Measurements from ENCODE around the gene ITGAX. TPM values are rescaled to one million over a fixed set of nuclear protein-coding genes. Genes with fewer than 3 reads are reported as not detected.

The ITGAX gene
- total and polyA plus RNA-seq, 10 of the 15 experiments (the other 5 are each of a cell fraction or from before 2014, with no cell fraction given) = 1.6 to 37.9 (median 17.9) TPM

DNA sequence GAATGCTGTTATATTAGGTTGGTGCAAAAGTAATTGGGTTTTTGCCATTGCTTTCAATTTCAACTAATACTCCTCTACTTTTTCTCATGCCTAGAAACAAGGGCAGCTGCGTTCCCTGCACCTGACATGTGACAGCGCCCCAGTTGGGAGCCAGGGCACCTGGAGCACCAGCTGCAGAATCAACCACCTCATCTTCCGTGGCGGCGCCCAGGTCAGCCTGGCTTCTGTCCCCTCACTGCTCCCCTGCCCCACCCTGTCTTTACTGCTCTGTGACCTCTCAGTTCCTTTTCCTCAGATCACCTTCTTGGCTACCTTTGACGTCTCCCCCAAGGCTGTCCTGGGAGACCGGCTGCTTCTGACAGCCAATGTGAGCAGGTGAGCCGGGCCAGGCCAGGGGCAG lies 21.7 kb downstream of the ITGAX start:
- no TSS peak for BruUV-seq (replicated peaks)
- RAD21 ChIA-PET (ENCODE audit: unreplicated experiment) = interaction anchor here (0.9 to 1.9 kb wide), 2 partner anchors 19 to 67 kb away, joined by 3 to 4 read pairs; no protein-coding TSS in a partner anchor
- Histone ChIP-seq H2AFZ (ENCODE audit: control insufficient read depth, low read depth, low read length) (no peak overlapping the region), H3K27ac (ENCODE audit: control insufficient read depth, insufficient read depth) (no peak overlapping the region), H3K9ac (ENCODE audit: control insufficient read depth, insufficient read depth, low read length) (no peak overlapping the region), H3K79me2 (ENCODE audit: control insufficient read depth, insufficient read depth, low read length) (no peaks in the 10 kb centered on the region), H3K4me2 (ENCODE audit: control insufficient read depth, insufficient read depth) (no peak overlapping the region), H3K27me3 (replicated peaks in 1 of 2; ENCODE audit: control insufficient read depth in 2 of 2, insufficient read depth in 2 of 2, low read length in 1 of 2) (no peaks in the 10 kb centered on the region), H3K4me3 (no peak overlapping the region), H4K20me1 (ENCODE audit: control insufficient read depth, insufficient read depth) (no peaks in the 10 kb centered on the region), H3K9me3 (replicated peaks; ENCODE audit: control insufficient read depth, insufficient read depth, low read length) (peaks cover 2% of the 10 kb centered on the region; the same call in 1 of the 3 replicates), H3K36me3 (ENCODE audit: control insufficient read depth in 2 of 2, insufficient read depth in 2 of 2, low read length in 1 of 2) (no peaks in the 10 kb centered on the region), H3K4me1 (ENCODE audit: control insufficient read depth, insufficient read depth, low read length) (peaks cover 5% of the 10 kb centered on the region)
- 0 out of 2 replicates have a peak, but pooled peaks have one; percentile 2 for TF ChIP-seq SPI1 (IDR thresholded peaks at IDR 0.05; ENCODE audit: borderline replicate concordance, insufficient read depth, low read depth, low read length)
- TF ChIP-seq RCOR1 (conservative IDR thresholded peaks at IDR 0.05; ENCODE audit: low read depth, low read length) = no peak
- DNase-seq (ENCODE audit: low read depth, low spot score) = no peak
- FAIRE-seq = no peak
- SMC1A ChIA-PET (ENCODE audit: uncharacterized antibody, unreplicated experiment) = interaction anchor here (1.0 kb wide), 1 partner anchor 53 kb away, joined by 4 read pairs; no protein-coding TSS in a partner anchor
- intact Hi-C loops (cut with micrococcal nuclease; ENCODE audit: unreplicated experiment) = no loop called here
- in situ Hi-C loops (cut with MboI) = no loop called here
- CTCF ChIA-PET = interaction anchor here (1.0 to 1.6 kb wide), 2 partner anchors 49 to 80 kb away, joined by 3 to 4 read pairs; no protein-coding TSS in a partner anchor
- peak; percentile 49 for ATAC-seq
- POLR2A ChIA-PET = interaction anchor here (0.7 to 1.1 kb wide), 2 partner anchors 9 to 11 kb away, joined by 4 read pairs; no protein-coding TSS in a partner anchor
- 68% methylated on average over 8 of the region's 8 CpGs for WGBS (ENCODE audit: insufficient coverage, insufficient replicate concordance, low lambda C conversion rate, missing lambda C conversion rate)

DNA sequence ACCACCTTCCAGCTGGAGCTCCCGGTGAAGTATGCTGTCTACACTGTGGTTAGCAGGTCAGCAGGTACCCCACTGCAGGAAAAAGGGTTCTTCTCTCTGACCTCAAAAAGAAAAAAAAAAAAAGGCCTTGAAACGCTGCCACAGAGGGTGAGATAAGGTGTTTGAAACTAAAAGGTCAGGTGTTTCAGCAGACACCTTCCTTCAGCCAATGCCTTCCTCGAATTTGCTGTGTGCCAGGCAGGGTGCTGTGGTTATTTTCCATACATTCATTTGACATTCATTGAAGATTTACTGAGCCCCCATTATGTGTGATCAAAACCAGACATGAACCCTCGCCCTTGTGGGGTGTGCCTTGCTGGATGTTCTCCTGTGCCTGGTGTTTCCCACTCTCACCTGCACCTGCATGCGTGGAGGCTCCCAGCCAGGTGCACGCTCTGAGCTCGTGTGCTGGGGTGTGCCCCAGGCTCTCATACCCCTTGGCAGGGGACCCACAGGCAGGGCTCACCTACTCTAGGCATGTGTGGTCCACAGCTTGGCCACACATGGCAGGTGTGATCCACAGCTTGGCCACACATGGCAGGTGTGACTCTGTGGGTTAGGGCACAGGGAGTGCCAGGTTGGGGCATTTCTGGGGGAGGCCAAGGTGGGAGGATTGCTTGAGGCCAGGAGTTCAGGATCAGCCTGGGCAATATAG lies 22.4 kb downstream of the ITGAX start:
- DNase-seq (ENCODE audit: low read depth, low spot score) = no peak
- Histone ChIP-seq H3K9ac (ENCODE audit: control insufficient read depth, insufficient read depth, low read length) (no peak overlapping the region), H4K20me1 (ENCODE audit: control insufficient read depth, insufficient read depth) (no peaks in the 10 kb centered on the region), H2AFZ (ENCODE audit: control insufficient read depth, low read depth, low read length) (no peak overlapping the region), H3K27me3 (replicated peaks in 1 of 2; ENCODE audit: control insufficient read depth in 2 of 2, insufficient read depth in 2 of 2, low read length in 1 of 2) (no peaks in the 10 kb centered on the region), H3K4me1 (ENCODE audit: control insufficient read depth, insufficient read depth, low read length) (peaks cover 5% of the 10 kb centered on the region), H3K79me2 (ENCODE audit: control insufficient read depth, insufficient read depth, low read length) (no peaks in the 10 kb centered on the region), H3K4me3 (no peak overlapping the region), H3K4me2 (ENCODE audit: control insufficient read depth, insufficient read depth) (no peak overlapping the region), H3K9me3 (replicated peaks; ENCODE audit: control insufficient read depth, insufficient read depth, low read length) (peaks cover 2% of the 10 kb centered on the region; the same call in 1 of the 3 replicates), H3K27ac (ENCODE audit: control insufficient read depth, insufficient read depth) (no peak overlapping the region), H3K36me3 (ENCODE audit: control insufficient read depth in 2 of 2, insufficient read depth in 2 of 2, low read length in 1 of 2) (no peaks in the 10 kb centered on the region)
- no peak for ATAC-seq
- FAIRE-seq = no peak
- no TSS peak for BruUV-seq (replicated peaks)
- 41% methylated on average over 7 of the region's 7 CpGs for WGBS (ENCODE audit: insufficient coverage, insufficient replicate concordance, low lambda C conversion rate, missing lambda C conversion rate)
- ChIA-PET RAD21 (ENCODE audit: unreplicated experiment) (interaction anchor here (0.9 to 1.9 kb wide), 2 partner anchors 19 to 66 kb away, joined by 3 to 4 read pairs; no protein-coding TSS in a partner anchor), POLR2A (interaction anchor here (0.7 to 1.1 kb wide), 2 partner anchors 9 to 11 kb away, joined by 4 read pairs; no protein-coding TSS in a partner anchor), CTCF (interaction anchor here (1.6 kb wide), 1 partner anchor 79 kb away, joined by 4 read pairs; no protein-coding TSS in a partner anchor), SMC1A (ENCODE audit: uncharacterized antibody, unreplicated experiment) (interaction anchor here (0.8 kb wide), 1 partner anchor 9 kb away, joined by 3 read pairs; no protein-coding TSS in a partner anchor)
- intact Hi-C loops (cut with micrococcal nuclease; ENCODE audit: unreplicated experiment) (no loop called here), in situ Hi-C loops (cut with MboI) (no loop called here)
- TF ChIP-seq SREBF1 (IDR thresholded peaks at IDR 0.05; ENCODE audit: low read length) (no peak), RBBP5 (conservative IDR thresholded peaks at IDR 0.05) (no peak), FOXM1 (IDR thresholded peaks at IDR 0.05; ENCODE audit: low read depth, low read length) (no peak), IRF4 (IDR thresholded peaks at IDR 0.05; ENCODE audit: low read depth, low read length) (no peak), ATF7 (IDR thresholded peaks at IDR 0.05; ENCODE audit: low read depth) (no peak), ZZZ3 (IDR thresholded peaks at IDR 0.05; ENCODE audit: control insufficient read depth, insufficient read length, low read depth) (no peak), RAD21 (IDR thresholded peaks at IDR 0.05; ENCODE audit: insufficient read depth, low read depth, low read length) (no peak), NR2F1 (conservative IDR thresholded peaks at IDR 0.05) (no peak), E2F4 (IDR thresholded peaks at IDR 0.05; ENCODE audit: low read depth, low read length) (no peak)
- TF ChIP-seq, protein P1, sequence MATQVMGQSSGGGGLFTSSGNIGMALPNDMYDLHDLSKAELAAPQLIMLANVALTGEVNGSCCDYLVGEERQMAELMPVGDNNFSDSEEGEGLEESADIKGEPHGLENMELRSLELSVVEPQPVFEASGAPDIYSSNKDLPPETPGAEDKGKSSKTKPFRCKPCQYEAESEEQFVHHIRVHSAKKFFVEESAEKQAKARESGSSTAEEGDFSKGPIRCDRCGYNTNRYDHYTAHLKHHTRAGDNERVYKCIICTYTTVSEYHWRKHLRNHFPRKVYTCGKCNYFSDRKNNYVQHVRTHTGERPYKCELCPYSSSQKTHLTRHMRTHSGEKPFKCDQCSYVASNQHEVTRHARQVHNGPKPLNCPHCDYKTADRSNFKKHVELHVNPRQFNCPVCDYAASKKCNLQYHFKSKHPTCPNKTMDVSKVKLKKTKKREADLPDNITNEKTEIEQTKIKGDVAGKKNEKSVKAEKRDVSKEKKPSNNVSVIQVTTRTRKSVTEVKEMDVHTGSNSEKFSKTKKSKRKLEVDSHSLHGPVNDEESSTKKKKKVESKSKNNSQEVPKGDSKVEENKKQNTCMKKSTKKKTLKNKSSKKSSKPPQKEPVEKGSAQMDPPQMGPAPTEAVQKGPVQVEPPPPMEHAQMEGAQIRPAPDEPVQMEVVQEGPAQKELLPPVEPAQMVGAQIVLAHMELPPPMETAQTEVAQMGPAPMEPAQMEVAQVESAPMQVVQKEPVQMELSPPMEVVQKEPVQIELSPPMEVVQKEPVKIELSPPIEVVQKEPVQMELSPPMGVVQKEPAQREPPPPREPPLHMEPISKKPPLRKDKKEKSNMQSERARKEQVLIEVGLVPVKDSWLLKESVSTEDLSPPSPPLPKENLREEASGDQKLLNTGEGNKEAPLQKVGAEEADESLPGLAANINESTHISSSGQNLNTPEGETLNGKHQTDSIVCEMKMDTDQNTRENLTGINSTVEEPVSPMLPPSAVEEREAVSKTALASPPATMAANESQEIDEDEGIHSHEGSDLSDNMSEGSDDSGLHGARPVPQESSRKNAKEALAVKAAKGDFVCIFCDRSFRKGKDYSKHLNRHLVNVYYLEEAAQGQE (IDR thresholded peaks at IDR 0.05; ENCODE audit: low read depth, low read length) = no peak

Data from GM12878 (cell line).